GM11168 (cell line): ENCODE data around the gene MOB2.
"Not testable (repeated sequence)": the region's sequence is repeated elsewhere in the genome, so short reads cannot be mapped to it uniquely, and the experiment has no call there.

Source experiments
- in situ Hi-C: fragments of 300-500 bp; cut with MboI; formaldehyde crosslinking; loops from one replicate; pipeline ENCODE4 v1.12.0; 2022; ENCODE audit warnings: low sequenced_read_pairs; ENCODE audit not compliant: unreplicated experiment

The MOB2 gene

DNA sequence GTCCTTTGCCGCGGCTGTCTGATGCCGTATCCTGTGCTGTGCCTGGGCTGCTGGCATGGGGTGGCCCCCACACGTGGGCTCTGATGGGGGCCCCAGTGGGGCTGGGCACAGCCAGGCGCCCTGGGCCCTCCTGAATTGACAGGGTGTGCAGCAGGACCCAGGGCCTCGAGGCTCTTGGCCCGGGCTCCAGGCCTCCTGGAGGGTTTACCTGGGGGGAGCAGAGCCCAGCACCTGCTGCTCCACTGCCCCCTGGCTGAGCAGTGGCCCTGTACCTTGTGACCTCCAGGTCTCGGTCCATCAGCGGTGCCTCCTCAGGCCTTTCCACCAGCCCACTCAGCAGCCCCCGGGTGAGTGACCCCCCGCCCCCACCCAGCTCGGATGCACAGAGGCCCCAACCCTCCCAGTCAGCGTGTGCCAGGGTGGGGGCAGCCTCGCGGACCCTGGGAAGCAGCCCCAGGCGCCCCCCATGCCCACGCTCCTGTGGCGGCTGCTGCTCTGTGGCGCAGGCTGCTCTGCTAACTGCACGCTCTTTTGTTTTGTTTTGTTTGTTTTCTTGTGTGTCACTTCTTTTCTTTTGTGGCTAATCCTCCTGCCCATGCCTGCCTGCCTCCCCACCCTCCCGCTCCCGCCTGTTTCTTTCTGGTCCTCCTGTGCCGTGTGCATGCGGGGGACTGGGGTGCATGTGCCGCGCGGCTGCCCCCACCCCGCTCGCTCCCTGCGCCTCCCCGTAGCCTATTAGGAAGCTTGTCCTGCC lies 36.9 kb downstream of the MOB2 start:
- in situ Hi-C loops = no loop called here

DNA sequence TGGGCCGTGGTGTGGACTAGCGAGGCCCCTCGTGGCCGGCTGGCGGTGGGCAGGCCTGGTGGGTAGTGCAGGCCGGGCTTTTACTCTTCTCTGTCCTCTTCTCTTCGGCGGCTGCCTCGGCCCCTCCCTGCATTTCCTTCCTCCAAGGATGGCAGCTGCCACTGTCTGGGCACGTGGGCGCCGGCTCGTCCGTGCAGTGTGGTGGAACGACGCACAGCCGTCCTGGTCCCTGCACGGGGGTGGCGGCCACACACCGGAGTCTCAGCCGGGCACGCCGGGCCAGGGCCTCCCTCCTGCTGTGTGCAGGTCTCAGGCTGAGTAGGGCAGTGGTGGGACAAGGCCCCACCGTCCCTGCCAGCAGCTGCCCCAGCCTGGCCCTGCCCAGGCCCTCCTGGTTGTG lies 37.7 kb downstream of the MOB2 start:
- in situ Hi-C loops = no loop called here

DNA sequence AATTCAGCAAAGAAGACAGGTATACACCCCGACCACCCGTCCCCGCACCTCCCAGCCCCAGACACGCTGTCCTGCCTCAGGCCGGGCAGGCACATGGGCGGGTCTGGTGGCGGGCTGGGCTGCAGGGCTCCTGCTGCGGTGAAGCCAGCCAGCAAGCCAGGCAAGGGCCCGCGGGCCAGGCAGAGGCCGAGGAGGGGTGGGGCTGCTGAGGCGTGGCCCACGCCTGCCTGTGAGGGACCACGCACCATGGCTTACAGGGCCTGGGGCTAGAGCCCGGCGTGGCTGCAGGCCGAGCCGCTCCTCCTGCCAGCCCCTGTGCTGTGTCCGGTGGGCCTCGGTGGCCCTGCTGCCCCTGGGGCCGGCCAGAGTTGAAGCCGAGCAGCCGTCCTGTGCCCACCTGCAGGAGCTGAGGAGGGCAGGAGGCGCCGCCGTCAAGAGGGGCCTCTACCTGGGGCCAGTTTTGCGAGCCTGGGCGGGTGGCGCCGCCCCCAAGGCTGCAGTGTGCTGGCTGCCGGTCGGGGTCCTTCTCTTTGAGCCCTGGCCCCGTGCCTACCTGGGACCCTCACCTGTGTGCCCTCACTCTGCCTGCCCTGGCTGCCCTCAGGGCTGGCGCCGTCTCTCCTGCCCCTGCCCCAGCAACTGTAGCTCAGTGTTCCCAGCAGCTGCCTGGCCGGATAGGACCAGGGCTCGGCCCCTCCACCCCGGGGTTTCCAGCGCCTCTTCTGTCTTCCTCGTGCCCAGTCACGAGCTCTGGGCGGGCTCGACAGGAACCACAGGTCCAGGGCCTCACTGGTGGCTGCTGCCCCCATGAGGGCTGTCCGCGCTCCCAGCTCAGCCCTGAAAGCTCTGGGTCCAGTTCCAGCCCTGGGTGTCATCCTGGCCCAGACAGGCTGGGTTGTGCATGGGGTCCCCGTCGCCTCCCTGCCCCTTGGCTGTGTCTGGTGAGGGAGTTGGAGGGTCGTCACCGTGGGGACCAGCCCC lies 38.4 kb downstream of the MOB2 start:
- in situ Hi-C loops = no loop called here

DNA sequence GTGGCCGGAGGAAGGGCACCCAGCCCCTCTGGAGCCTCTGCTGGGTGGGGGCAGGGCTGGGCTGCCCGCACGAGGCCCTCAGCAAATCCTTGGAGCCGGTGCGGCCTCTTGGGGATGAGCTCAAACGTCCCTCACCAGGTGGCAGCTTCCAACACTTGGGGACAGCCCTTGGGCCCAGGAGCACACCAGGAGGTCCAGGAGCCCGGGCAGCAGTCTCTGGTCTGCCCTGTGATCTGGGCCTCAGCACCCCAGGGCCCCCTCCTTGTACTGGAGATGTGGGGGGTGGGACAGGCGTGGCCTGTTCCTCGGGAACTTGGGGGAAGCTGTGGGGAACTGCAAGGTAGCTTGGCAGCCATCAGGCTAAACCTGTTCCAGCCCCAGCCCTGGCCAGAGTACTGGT lies 40.0 kb downstream of the MOB2 start:
- in situ Hi-C loops = no loop called here

DNA sequence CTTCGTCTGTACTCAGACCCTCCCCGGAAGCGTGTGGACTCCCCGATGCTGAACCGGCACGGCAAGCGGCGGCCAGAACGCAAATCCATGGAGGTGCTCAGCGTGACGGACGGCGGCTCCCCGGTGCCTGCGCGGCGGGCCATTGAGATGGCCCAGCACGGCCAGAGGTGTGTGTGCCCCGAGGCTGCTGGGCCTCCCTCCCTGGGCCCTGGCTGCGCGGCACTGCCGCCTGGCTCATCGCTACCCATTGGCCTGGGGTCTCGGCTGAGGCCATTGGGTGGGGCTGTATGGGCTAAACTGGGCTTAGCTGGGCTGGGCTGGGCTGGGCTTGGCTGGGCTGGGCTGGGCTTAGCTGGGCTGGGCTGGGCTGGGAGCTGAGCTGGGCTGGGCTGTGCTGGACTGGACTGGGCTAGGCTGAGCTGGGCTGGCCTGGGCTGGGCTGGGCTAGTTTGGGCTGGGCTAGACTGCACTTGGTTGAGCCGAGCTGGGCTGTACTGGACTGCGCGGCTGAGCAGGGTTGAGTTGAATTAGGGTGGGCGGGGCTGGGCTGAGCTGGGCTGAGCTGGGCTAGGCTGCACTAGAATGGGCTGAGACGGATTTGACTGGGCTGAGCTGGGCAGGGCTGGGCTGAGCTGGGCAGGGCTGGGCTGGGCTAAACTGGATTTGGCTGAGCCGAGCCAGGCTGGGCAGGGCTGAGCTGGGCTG lies 40.7 kb downstream of the MOB2 start:
- in situ Hi-C loops = no loop called here

DNA sequence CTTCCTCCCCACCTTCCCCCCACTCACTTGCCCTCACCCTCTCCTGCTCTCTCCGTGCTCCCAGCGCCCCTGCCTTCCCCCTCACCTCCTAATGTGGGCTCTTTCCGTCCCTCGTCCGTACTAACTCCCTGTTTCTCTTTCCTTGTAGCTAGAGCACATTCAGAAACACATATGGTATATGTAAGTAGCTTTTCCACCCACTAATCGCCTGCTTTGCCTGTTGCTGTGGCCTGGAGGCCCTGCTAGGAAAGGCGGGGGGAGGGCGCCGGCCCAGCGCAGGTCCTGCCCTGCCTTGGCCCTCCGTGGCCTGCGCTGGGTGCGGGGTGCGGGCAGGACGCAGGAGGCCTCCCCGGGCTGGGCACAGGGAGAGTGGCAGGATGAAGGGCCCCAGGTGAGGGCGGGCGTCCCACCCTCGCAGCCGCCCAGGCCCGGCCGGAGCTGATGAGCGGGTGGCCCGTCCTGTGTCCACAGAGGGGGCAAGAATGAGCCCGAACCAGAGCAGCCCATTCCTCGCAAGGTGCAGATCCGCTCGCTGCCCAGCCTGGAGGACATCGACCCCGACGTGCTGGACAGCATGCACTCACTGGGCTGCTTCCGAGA lies 41.7 kb downstream of the MOB2 start:
- in situ Hi-C loops = no loop called here

DNA sequence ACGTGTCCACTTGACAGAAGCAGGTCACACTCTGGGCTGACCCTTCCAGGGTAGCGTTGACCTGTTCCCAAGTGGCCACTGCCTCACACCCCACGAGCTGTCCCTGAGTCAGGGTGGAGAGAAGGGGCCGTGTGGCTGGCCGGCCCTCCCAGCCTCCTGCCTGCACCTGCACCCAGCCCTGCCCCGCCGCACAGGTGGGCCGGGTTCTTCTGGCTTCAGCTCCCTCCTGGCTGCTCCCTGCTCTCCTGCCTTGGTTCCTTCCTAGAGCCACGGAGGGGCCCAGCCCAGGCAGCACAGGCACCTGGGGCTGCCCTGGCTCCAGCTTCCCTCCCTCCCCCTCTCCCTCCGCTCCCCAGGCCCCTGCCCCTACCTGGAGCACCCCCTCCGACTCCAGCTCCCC lies 42.3 kb downstream of the MOB2 start:
- in situ Hi-C loops = no loop called here

DNA sequence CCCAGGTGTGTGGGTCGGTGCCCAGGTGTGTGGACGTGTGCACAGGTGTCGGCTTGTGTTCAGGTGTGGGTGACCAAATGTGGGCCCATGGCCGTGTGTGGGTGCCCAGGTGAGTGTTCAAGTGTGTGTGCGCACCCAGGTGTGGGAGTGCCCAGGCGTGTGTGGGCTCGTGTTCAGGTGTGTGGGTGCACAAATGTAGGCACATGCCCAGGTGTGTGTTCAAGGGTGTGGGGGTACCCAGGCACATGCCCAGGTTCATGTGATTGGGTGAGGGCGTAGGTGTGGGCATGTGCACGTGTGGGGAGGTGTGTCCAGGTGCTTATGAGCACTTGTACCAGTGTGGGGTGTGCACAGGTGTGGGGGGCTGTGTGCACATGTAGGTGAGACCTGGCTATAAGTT lies 42.8 kb downstream of the MOB2 start:
- in situ Hi-C loops = no loop called here

DNA sequence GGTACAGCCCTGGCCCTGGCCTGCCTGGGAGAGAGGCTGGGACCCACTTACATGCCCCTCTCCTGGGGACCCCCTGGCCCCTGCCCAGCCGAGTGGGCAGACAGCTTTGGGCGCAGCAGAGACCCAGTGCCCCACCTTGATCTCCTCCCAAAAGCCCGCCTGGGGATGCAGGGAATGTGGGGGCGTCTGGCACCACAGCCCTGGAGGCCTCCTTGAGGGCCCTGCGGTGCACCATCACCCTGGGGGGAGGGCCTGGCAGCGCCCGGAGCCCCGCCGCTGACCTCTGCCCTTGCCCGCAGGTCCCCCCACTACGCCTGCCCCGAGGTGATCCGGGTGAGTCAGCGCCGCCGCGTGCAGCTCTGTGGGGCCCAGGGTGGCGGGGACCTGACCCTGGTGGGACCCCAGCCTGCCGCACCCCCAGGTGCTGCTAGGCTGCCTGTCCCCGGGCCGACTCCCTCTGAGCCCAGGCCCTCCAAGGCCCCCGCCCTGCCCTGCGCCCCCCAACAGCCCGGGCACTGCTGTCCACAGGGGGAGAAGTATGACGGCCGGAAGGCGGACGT lies 43.7 kb downstream of the MOB2 start:
- in situ Hi-C loops = no loop called here

DNA sequence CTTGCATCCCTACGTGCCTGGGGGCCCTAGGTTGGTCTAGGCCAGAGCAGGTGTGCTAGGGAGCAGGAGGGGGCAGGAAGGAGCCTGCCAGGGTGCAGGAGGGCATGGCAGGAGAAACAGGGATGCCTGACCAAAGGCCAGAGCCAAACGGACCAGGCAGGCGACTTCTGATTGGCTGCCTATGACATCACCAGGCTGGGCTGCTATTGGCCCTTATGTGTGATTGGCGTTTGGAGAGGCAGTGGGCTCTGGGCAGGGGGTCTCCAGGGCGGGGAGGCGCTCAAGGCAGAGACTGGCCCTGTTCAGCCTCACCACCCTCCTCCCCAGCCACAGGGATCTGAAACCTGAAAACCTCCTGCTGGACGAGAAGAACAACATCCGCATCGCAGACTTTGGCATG lies 44.4 kb downstream of the MOB2 start:
- in situ Hi-C loops = no loop called here

DNA sequence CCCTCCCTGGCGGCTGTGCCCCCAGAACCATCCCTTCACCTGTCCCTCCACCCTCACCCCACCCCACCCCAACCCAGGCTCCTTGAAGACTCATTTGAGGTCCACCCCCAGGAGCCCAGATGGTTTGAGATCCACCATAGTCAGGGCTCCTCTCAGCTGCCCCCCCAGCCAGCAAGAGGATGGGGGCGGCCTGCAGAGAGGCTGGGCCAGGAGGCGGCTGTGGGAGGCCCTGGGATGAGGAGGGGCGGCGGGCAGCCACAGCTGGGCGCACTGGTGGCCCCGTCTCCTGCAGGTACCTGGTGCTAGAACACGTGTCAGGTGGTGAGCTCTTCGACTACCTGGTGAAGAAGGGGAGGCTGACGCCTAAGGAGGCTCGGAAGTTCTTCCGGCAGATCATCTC lies 46.1 kb downstream of the MOB2 start:
- in situ Hi-C loops = no loop called here

DNA sequence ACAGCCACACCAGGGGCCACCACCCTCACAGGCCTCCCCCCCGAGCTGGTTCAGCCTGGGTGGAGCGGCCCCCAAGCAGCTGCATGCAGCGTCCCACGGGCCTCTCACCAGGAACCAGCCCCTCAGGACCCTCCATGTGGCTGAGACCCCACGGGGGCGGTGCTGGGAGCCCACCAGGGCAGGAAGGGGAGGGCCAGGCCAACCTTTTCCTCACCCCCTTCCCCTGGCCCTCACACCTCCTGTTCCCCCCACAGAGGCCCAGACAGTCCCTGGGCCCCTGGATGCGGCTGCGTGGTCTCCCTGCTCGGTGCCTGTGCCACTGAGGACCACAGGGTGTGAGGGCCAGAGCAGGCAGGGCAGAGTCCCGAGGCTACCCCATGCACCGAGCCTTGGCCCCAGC lies 46.5 kb downstream of the MOB2 start:
- in situ Hi-C loops = no loop called here

DNA sequence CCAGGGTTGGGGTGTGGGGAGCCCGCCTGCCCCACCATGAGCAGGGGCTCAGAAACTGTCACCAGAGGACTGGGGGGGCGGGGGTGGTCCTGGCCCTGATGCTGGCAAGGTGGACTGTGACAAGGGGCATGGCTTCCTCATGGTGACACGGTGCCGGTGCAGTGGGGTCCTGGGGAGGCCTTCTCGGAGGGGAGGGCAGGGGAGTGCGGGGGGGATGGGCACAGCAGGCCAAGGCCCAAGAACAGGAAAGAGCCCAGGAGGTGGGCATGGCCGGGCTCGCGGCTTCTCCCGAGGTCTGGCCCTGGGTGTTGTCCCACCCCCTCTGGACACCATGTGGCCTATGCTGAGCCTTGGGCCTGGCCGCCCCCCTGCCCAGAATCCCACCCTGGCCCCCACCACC lies 47.2 kb downstream of the MOB2 start:
- in situ Hi-C loops = no loop called here

DNA sequence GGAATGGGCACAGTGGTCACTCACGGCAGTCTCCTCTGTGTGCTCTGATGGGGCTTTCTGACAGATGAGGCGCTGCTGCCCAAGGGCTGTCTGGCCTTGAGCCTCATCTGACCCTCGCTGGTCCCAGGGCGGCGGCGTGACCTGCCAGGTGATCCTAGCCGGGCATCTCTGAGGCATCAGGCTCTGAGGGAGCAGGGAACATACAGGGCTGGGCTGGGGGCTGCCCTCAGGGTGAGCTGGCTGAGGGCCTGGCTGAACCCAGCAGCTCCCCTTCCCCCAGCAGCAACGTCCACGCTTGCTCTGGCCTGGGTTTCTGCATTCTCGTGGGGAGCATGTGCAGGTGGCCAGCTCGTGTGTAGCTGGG lies 47.6 kb downstream of the MOB2 start:
- in situ Hi-C loops = no loop called here

DNA sequence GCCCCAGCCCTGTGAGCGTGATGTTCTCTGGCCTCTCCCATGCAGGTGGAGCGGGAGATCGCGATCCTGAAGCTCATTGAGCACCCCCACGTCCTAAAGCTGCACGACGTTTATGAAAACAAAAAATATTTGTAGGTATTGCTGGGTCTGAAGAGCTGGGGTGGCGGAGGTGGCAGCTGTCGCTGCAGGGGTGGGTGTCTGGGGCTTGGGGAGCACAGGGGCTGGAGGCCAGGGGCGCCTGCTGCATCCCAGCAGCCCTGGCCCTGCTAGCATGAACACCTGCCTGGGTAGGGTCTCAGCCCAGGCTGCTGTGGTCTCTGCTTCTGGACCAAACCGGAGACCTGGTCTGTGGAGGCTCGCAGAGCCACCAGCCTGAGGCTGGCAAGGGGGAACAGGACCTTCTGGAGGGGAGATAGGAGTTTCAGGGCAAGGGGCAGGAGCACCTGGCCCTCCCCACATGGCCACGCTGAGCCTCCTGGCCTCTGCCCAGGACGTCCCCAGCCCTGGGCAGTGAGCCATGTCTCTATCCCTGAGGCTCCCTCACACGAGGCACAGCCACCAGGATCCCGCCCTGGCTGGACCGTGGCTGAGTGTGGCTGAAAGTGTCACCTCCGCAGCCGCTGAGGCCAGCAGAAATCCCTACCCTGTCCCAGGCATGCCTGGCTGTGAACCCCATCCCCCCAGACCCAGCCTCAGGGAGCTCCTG lies 48.2 kb downstream of the MOB2 start:
- in situ Hi-C loops = no loop called here

DNA sequence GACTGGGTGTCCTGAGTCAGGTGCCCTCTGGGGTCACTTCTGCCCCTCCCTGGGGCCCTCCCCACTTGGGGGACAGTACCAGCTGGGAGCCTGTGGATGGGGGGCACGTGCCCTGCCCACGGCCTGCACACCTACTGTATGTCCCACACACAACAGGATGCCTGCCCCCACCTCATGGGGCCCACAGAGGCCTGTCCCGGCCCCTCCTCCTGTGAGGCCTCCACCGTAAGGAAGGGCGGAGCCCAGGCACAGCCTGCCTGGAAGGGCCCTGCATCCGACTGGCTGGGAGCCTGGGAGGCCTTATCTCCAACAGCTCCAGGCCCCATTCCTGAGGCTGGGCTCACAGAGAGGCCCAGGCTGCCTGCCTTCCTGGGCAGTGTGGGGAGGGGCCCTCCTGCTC lies 49.1 kb downstream of the MOB2 start:
- in situ Hi-C loops = no loop called here

DNA sequence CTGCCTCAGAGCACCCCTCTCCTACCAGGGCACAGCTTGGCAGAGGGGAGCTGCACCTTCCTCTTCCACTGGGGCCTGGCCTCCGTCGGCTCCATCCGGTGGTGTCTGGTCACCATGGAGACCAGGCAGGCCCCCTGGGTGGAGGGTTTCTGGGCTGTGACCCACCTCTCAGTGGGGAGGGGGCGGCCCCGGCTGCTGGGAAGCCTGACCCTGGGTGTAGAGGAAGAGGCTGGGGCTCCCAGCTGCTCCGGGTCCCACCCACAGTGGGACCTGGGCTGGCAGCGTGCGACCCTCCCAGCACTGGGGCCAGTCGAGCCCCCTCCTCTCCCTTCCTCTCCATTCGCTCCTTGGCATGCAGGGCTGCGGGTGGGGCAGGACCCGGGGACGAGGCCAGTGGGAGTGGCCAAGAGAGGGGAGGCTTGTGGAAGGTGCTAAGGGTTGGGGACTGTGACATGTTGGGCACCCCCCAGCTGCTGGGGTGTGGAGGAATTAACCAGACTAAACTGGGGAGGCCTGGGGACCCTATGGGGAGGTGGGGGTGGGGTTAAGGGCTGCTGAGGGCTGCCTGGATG lies 50.0 kb downstream of the MOB2 start:
- in situ Hi-C loops = no loop called here

DNA sequence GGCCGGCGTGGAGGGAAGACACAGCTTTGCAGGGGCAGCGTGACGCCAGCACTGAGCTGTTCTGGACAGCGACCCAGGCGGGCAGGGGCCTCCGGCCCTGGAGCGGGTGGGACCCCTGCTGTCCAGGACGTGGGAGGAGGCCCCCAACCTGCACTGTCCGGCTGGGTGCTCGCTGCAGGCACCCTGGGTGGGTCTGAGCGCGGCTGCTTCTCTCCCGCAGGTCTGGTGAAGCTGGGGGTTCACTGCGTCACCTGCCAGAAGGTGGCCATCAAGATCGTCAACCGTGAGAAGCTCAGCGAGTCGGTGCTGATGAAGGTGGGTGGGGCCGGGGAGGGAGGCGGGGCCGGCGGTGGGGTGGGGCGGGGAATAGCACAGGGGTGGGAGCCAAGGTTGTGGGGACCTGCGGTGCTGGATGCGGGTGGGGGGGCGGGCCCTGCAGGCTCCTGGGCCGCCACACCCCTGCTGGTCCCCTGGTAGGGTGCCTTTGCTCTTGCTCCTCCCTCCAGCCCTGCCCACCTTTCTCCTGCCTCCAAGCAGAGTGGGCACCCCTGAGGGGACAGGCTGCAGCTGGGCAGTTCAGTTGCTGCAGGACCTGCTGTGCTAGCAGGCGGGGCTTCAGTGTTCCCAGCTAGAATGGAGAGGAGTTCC lies 50.6 kb downstream of the MOB2 start:
- in situ Hi-C loops = no loop called here

DNA sequence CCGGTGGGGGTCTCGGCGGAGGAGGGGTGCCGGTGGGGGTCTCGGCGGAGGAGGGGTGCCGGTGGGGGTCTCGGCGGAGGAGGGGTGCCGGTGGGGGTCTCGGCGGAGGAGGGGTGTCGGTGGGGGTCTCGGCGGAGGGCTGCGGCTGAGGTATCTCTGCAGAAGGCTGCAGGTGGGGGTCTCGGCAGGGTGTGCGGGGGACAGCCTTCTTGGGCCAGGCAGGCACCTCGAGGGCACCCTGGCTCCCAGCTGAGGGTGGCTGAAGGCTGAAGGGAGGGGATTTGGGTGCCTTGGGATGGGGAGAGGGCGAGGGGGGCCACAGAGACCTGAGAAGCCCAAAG lies 51.1 kb downstream of the MOB2 start:
- in situ Hi-C loops = not testable (repeated sequence)
